K562 (cell line): Measurements from ENCODE around the gene ATP6V0C. TPM values are rescaled to one million over a fixed set of nuclear protein-coding genes. Genes with fewer than 3 reads are reported as not detected.

Experiments
- BRD9 ChIP-seq: fragments of 450-650 bp; IDR thresholded peaks from 2 replicates; pipeline ENCODE4 v1.6.1; 2018; ENCODE audit warnings: low read depth; ENCODE audit not compliant: partially characterized antibody
- CBX1 ChIP-seq: sonication (generic); IDR thresholded peaks from 2 replicates; pipeline ENCODE4 v1.6.1; 2016; ENCODE audit warnings: antibody characterized with exemption, low read depth, mild to moderate bottlenecking
- CHD2 ChIP-seq: IDR thresholded peaks from 2 replicates; pipeline ENCODE4 v1.6.1; 2011; ENCODE audit warnings: low read depth, low read length
- DPF2 ChIP-seq: fragments of 450-650 bp; IDR thresholded peaks from 2 replicates; pipeline ENCODE4 v1.6.1; 2016
- FIP1L1 ChIP-seq: fragments of 200-400 bp; formaldehyde crosslinking; IDR thresholded peaks from 2 replicates; pipeline ENCODE4 v1.6.1; 2018; ENCODE audit warnings: mild to moderate bottlenecking, low read depth, low read length; ENCODE audit not compliant: poor library complexity, severe bottlenecking
- GTF2E2 ChIP-seq: fragments of 200-800 bp; sonication (Bioruptor generic); IDR thresholded peaks from 2 replicates; pipeline ENCODE4 v1.6.1; 2016; ENCODE audit warnings: missing genetic modification characterization, missing compliant biosample characterization
- MCM2 ChIP-seq: fragments of 450-650 bp; IDR thresholded peaks from 2 replicates; pipeline ENCODE4 v1.6.1; 2017; ENCODE audit warnings: low read depth, mild to moderate bottlenecking
- MED1 ChIP-seq: sonication (generic); formaldehyde crosslinking; IDR thresholded peaks from 2 replicates; pipeline ENCODE4 v1.8.1; 2023; ENCODE audit warnings: missing genetic modification reagents, borderline replicate concordance
- MNT ChIP-seq, 2 experiments: fragments of 450-650 bp; conservative IDR thresholded peaks; 2 replicates each; pipeline ENCODE4 v1.6.1; 2017; ENCODE audit warnings: mild to moderate bottlenecking in 2 of 2, moderate library complexity in 2 of 2
- MYNN ChIP-seq, 2 experiments: sonication (generic); formaldehyde crosslinking in 1 of 2; IDR thresholded peaks; 2 replicates each; pipeline versions ENCODE4 v1.5.0 to v1.6.1; 2016 to 2020; ENCODE audit warnings: antibody characterized with exemption in 1 of 2, missing genetic modification reagents in 1 of 2
- PML ChIP-seq: IDR thresholded peaks from 2 replicates; pipeline ENCODE4 v1.6.1; 2012; ENCODE audit warnings: low read length, inconsistent platforms
- PTRF ChIP-seq: fragments of 450-650 bp; IDR thresholded peaks from 2 replicates; pipeline ENCODE4 v1.6.1; 2016; ENCODE audit warnings: mild to moderate bottlenecking, missing genetic modification characterization, missing compliant biosample characterization
- RFX7 ChIP-seq: fragments of 250-450 bp; sonication (Bioruptor Pico); IDR thresholded peaks from 2 replicates; pipeline ENCODE4 v1.5.1; 2021; ENCODE audit warnings: mild to moderate bottlenecking
- SMC3 ChIP-seq: conservative IDR thresholded peaks from 2 replicates; pipeline ENCODE4 v1.6.1; 2011; ENCODE audit warnings: low read depth, low read length, improper control_type of control experiment; ENCODE audit not compliant: insufficient read depth
- TARDBP ChIP-seq: fragments of 450-650 bp; IDR thresholded peaks from 2 replicates; pipeline ENCODE4 v1.6.1; 2016
- TFAM ChIP-seq: fragments of 250-450 bp; sonication (Bioruptor Pico); conservative IDR thresholded peaks from 2 replicates; pipeline ENCODE4 v1.5.0; 2021; ENCODE audit warnings: mild to moderate bottlenecking, moderate library complexity
- THAP7 ChIP-seq: fragments of 250-450 bp; sonication (Bioruptor Pico); IDR thresholded peaks from 2 replicates; pipeline ENCODE4 v1.5.0; 2021
- ZFP30 ChIP-seq: fragments of 250-450 bp; sonication (Bioruptor Pico); IDR thresholded peaks from 2 replicates; pipeline ENCODE4 v1.8.0; 2022; ENCODE audit warnings: moderate library complexity, mild to moderate bottlenecking, inconsistent platforms, borderline replicate concordance
- ZNF174 ChIP-seq: fragments of 250-450 bp; sonication (Bioruptor Pico); IDR thresholded peaks from 2 replicates; pipeline ENCODE4 v1.4.0; 2020; ENCODE audit warnings: mild to moderate bottlenecking
- ZNF184 ChIP-seq: sonication (generic); formaldehyde crosslinking; IDR thresholded peaks from 2 replicates; pipeline ENCODE4 v1.5.0; 2020; ENCODE audit warnings: missing genetic modification reagents
- ZNF511 ChIP-seq: sonication (generic); formaldehyde crosslinking; IDR thresholded peaks from 2 replicates; pipeline ENCODE4 v1.8.0; 2022; ENCODE audit warnings: mild to moderate bottlenecking, missing genetic modification reagents
- ZNF766 ChIP-seq: fragments of 200-800 bp; sonication (Bioruptor generic); conservative IDR thresholded peaks from 2 replicates; pipeline ENCODE4 v1.6.1; 2016; ENCODE audit warnings: missing genetic modification characterization, missing compliant biosample characterization
- ZNF785 ChIP-seq: fragments of 250-450 bp; sonication (Bioruptor Pico); IDR thresholded peaks from 2 replicates; pipeline ENCODE4 v1.4.0; 2020; ENCODE audit warnings: mild to moderate bottlenecking
- ZNF830 ChIP-seq: fragments of 250-450 bp; sonication (Bioruptor Pico); IDR thresholded peaks from 2 replicates; pipeline ENCODE4 v1.5.0; 2021; ENCODE audit warnings: mild to moderate bottlenecking
- polyA plus RNA-seq, 8 experiments: library from polyadenylated mRNA; depleted of rRNA in 4 of 8; stranded (reverse) in 5 of 8; unstranded in 3 of 8; fragments of >200 nt; fragmentation: Nextera tagmentation in 2 of 8; fragmentation: Illumina TruSeq in 1 of 8; extraction: Ambion mirVana in 2 of 8; extraction: Trizol in 1 of 8; gene quantifications; 2 replicates each; pipeline versions ENCODE4 v1.2.1 to v1.2.3, GENCODE V29; 2011 to 2014; ENCODE audit warnings: inconsistent platforms in 1 of 8, missing spikeins in 1 of 8
- total RNA-seq, 7 experiments: library from RNA; depleted of rRNA in 6 of 7; stranded (reverse); fragments of >200 nt in 6 of 7; fragmentation: Illumina TruSeq in 2 of 7; extraction: Trizol in 2 of 7; gene quantifications; 2 replicates each; pipeline versions ENCODE4 v1.2.1 to v1.2.3, GENCODE V29; 2011 to 2021; ENCODE audit warnings: low replicate concordance in 1 of 7
- TF ChIP-seq, protein P1 (sequence below): fragments of 200-800 bp; sonication (Bioruptor generic); IDR thresholded peaks from 2 replicates; pipeline ENCODE4 v1.6.1; 2017; ENCODE audit warnings: missing genetic modification characterization, missing compliant biosample characterization
- TF ChIP-seq, protein P2 (sequence below): fragments of 450-650 bp; formaldehyde crosslinking; IDR thresholded peaks from 2 replicates; pipeline ENCODE4 v1.4.0; 2020; ENCODE audit warnings: mild to moderate bottlenecking

Gene ATP6V0C
- total and polyA plus RNA-seq, 9 of the 15 experiments (the other 6 are each of a cell fraction or from before 2014, with no cell fraction given): 2.9 to 228 (median 22.7) TPM

DNA sequence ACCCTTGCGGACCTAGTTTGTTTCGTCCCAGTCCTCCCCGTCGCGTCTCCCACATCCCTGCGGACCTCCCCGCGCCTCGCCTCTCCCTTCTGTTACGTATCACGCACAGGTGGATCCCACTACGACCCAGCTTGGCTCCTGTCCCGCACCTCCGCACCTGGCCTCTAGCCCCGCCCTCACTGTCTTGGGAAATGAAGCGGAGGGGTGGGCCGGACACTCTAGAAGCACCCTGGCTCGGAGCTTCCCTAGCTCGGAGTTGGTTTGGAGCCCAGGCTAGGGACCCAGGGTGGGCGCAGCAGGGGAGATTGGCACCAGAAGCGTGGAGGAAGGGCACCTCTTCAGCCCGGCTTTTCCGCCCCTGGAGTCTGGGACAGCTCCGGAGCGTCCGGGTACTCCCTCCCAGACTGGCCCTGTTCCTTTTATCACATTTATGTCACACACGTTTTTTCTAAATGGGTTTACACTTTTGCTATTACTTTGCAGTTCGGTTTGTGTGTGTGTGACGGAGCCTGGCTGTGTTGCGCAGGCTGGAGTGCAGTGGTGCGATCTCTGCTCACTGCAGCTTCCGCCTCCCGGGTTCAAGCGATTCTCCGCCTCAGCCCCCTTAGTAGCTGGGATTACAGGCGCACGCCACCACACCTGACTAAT lies 18.9 kb downstream of the ATP6V0C start (continued):
- no peak for TF ChIP-seq BRD9
- TF ChIP-seq, protein P1, sequence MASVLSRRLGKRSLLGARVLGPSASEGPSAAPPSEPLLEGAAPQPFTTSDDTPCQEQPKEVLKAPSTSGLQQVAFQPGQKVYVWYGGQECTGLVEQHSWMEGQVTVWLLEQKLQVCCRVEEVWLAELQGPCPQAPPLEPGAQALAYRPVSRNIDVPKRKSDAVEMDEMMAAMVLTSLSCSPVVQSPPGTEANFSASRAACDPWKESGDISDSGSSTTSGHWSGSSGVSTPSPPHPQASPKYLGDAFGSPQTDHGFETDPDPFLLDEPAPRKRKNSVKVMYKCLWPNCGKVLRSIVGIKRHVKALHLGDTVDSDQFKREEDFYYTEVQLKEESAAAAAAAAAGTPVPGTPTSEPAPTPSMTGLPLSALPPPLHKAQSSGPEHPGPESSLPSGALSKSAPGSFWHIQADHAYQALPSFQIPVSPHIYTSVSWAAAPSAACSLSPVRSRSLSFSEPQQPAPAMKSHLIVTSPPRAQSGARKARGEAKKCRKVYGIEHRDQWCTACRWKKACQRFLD (CRISPR knock-in tag): no peak
- TF ChIP-seq ZNF511 (CRISPR knock-in tag): 0 out of 2 replicates have a peak, but pooled peaks have one; percentile 14
- no peak for TF ChIP-seq ZFP30
- TF ChIP-seq GTF2E2: no peak
- no peak for TF ChIP-seq PTRF (tag)
- TF ChIP-seq ZNF184 (CRISPR knock-in tag): no peak
- 0 out of 2 replicates have a peak, but pooled peaks have one; percentile 11 for TF ChIP-seq DPF2
- 0 out of 2 replicates have a peak, but pooled peaks have one; percentile 36 for TF ChIP-seq ZNF830 (CRISPR knock-in tag)
- no peak for TF ChIP-seq PML
- no peak for TF ChIP-seq CBX1
- no peak for TF ChIP-seq RFX7 (CRISPR knock-in tag)
- TF ChIP-seq SMC3: no peak
- TF ChIP-seq THAP7 (CRISPR knock-in tag): no peak
- TF ChIP-seq FIP1L1: no peak
- TF ChIP-seq CHD2: no peak
- no peak for TF ChIP-seq MYNN (IDR thresholded peaks at IDR 0.05)
- no peak for TF ChIP-seq MYNN (CRISPR knock-in tag; IDR thresholded peaks at IDR 0.05)
- TF ChIP-seq ZNF785 (CRISPR knock-in tag): no peak
- TF ChIP-seq MED1: no peak
- TF ChIP-seq MCM2: no peak
- TF ChIP-seq ZNF174: no peak
- no peak for TF ChIP-seq TARDBP
- no peak for TF ChIP-seq MNT (conservative IDR thresholded peaks at IDR 0.05)
- no peak for TF ChIP-seq ZNF766 (CRISPR knock-in tag)
- TF ChIP-seq, protein P2, sequence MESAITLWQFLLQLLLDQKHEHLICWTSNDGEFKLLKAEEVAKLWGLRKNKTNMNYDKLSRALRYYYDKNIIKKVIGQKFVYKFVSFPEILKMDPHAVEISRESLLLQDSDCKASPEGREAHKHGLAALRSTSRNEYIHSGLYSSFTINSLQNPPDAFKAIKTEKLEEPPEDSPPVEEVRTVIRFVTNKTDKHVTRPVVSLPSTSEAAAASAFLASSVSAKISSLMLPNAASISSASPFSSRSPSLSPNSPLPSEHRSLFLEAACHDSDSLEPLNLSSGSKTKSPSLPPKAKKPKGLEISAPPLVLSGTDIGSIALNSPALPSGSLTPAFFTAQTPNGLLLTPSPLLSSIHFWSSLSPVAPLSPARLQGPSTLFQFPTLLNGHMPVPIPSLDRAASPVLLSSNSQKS (CRISPR knock-in tag): no peak
- no peak for TF ChIP-seq TFAM (CRISPR knock-in tag)
